ENCODE results near the gene KIAA1671.
"Not testable (repeated sequence)": the region's sequence is repeated elsewhere in the genome, so short reads cannot be mapped to it uniquely, and the experiment has no call there.

The KIAA1671 gene

GRCh38 chr22:25170426-25170980 is 218.0 kb downstream of the KIAA1671 start:
- no peak for DNase-seq (ENCODE audit: low read depth, low spot score)

- DNase-seq (ENCODE audit: low read depth, low spot score) = no peak
Measured at GRCh38 chr22:25172153-25172552, 219.6 kb downstream of the KIAA1671 start.

- no peak for DNase-seq (ENCODE audit: low read depth, low spot score)
Measured at GRCh38 chr22:25174156-25174887, 221.8 kb downstream of the KIAA1671 start.

- no peak for DNase-seq (ENCODE audit: low read depth, low spot score)
Measured at GRCh38 chr22:25174888-25175411, 222.4 kb downstream of the KIAA1671 start.

- no peak for DNase-seq (ENCODE audit: low read depth, low spot score)
Measured at GRCh38 chr22:25176175-25176574, 223.7 kb downstream of the KIAA1671 start.

- no peak for DNase-seq (ENCODE audit: low read depth, low spot score)
Measured at GRCh38 chr22:25176799-25177198, 224.3 kb downstream of the KIAA1671 start.

- no peak for DNase-seq (ENCODE audit: low read depth, low spot score)
Measured at GRCh38 chr22:25177226-25177625, 224.7 kb downstream of the KIAA1671 start.

GRCh38 chr22:25177895-25178294 is 225.4 kb downstream of the KIAA1671 start:
- no peak for DNase-seq (ENCODE audit: low read depth, low spot score)

- DNase-seq (ENCODE audit: low read depth, low spot score) = not testable (repeated sequence)
Measured at GRCh38 chr22:25178348-25178747, 225.8 kb downstream of the KIAA1671 start.

GRCh38 chr22:25178869-25179631 is 226.5 kb downstream of the KIAA1671 start:
- not testable (repeated sequence) for DNase-seq (ENCODE audit: low read depth, low spot score)

GRCh38 chr22:25182131-25183110 is 229.9 kb downstream of the KIAA1671 start:
- no peak for DNase-seq (ENCODE audit: low read depth, low spot score)

- no peak for DNase-seq (ENCODE audit: low read depth, low spot score)
Measured at GRCh38 chr22:25183949-25184619, 231.6 kb downstream of the KIAA1671 start.

GRCh38 chr22:25186140-25186539 is 233.6 kb downstream of the KIAA1671 start:
- DNase-seq (ENCODE audit: low read depth, low spot score) = no peak

- no peak for DNase-seq (ENCODE audit: low read depth, low spot score)
Measured at GRCh38 chr22:25187469-25187868, 235.0 kb downstream of the KIAA1671 start.

- DNase-seq (ENCODE audit: low read depth, low spot score) = no peak
Measured at GRCh38 chr22:25192406-25192805, 239.9 kb downstream of the KIAA1671 start.

- no peak for DNase-seq (ENCODE audit: low read depth, low spot score)
Measured at GRCh38 chr22:25193130-25193529, 240.6 kb downstream of the KIAA1671 start.

GRCh38 chr22:25193548-25193947 is 241.0 kb downstream of the KIAA1671 start:
- DNase-seq (ENCODE audit: low read depth, low spot score) = no peak

GRCh38 chr22:25196326-25196725 is 243.8 kb downstream of the KIAA1671 start:
- DNase-seq (ENCODE audit: low read depth, low spot score) = no peak

- no peak for DNase-seq (ENCODE audit: low read depth, low spot score)
Measured at GRCh38 chr22:25197340-25197739, 244.8 kb downstream of the KIAA1671 start.

- DNase-seq (ENCODE audit: low read depth, low spot score) = no peak
Measured at GRCh38 chr22:25199731-25200520, 247.4 kb downstream of the KIAA1671 start, which contains the start of gene CRYBB3. Gene CRYBB3 (plus strand): TSS chr22:25199858. CDS start chr22:25201397, 1,539 bp downstream.
